GM18951 (cell line): ENCODE results near the gene USP40.

Source experiments
- POLR2A ChIP-seq: IDR thresholded peaks from 4 replicates; pipeline ENCODE4 v1.6.1; 2011; ENCODE audit warnings: mild to moderate bottlenecking; ENCODE audit not compliant: insufficient read length, insufficient read depth; ENCODE audit errors: extremely low read depth
- in situ Hi-C: fragments of 300-500 bp; cut with MboI; formaldehyde crosslinking; loops from one replicate; pipeline ENCODE4 v1.12.0; 2022; ENCODE audit warnings: low sequenced_read_pairs, mixed read lengths, inconsistent platforms; ENCODE audit not compliant: unreplicated experiment

USP40 gene

DNA sequence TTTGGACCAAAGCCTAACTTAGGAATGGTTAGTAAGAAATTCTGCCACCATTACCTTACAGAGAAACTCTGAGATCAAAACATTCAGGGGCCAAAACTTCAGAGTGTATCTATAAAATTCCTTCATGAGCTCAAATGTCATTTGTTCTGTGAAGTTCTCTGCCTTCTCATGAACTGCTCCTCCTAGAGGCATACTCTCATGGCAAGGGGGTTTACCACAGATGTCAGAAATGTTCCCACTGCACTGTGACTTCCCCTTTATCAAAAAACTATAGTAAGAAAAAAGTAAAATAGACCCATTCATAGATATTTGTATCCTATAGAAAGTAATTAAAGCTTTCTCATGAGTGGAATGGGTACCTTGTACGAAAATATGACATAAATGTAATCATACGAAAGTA is 68.5 kb downstream of the USP40 start:
- no peak for TF ChIP-seq POLR2A
- in situ Hi-C loops, result no loop called here

DNA sequence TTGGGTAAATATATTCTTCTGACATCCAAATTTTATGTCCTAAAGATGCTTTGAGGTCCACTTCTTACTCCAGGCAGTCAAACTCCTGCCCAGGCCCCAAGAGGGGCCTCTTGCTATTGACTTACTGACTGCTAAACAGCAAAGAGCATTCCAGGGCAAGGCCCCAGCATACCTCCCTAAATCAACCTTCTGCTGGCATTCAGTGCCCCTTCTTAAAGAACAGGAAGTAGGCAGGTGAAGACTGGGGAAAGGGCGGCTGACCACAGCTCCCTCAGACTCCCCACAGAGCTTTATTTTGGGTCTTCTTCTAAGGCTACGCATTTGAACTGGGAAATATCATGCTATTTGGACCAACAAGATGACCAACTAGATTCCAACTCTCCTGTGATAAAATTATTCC is 68.9 kb downstream of the USP40 start:
- no peak for TF ChIP-seq POLR2A
- in situ Hi-C loops, result no loop called here

DNA sequence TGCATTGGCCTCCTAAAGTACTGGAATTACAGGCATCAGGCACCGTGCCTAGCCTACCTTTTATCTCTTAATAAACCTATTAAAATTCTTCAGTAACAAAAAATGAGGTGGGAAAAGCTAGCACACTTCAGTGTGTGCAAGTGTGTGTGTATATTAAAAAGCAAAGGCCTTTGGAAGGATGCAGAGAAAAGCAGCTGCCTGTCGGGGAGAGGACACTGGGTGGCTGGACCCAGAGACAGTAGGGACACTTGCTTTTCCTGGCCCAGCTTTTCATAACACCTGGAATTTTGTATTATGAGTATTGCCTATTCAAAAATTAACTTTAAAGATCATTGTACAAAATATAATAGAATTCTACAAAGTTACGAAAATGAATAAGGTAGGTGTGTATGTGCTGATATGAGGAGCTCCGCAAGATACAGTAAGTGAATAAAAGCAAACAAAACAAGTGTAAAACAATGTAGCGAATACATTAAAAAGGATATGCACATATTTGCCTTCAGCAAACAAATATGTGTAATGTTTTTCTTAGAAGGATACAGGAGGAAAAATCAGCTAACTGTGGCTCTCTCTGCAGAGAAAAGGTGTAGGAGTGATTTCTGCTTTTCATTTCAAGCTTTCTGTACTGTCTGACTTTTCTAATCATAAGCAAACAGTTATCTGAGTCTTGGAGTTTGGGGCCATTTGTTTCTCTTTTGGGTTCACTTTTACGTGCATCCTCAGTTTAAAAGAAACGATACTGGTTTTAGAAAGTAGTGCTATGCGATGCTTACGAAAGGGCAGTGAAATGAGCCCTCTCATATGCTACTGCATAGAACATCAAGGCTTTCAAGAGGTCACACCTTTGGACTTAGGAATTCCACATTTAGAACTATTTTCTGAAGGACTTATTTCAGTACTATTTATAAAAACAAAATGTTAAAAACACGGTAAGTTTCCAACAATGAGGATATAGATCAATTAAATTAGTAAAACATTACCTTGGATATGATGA is 70.8 kb downstream of the USP40 start:
- TF ChIP-seq POLR2A, result no peak
- in situ Hi-C loops, result no loop called here

DNA sequence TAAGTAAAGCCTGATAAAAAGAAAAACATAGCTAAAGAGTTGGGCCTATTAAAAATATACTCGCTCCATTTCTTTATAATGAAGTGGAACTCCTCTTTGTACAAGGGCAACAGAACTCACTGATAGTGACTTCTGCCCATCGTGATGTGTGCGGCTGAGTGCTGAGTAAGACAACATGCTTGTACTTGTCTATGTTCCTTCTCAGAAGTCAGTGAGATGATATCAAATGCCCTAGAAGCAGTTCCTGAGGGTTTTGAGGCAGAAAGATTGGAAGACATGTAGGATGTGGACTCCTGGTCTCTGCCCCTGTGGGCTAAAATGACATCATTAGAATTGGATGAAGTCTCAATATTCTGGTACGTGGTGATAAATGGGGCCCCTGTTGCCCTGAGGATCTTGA is 73.8 kb downstream of the USP40 start:
- in situ Hi-C loops, result no loop called here
- TF ChIP-seq POLR2A, result no peak

DNA sequence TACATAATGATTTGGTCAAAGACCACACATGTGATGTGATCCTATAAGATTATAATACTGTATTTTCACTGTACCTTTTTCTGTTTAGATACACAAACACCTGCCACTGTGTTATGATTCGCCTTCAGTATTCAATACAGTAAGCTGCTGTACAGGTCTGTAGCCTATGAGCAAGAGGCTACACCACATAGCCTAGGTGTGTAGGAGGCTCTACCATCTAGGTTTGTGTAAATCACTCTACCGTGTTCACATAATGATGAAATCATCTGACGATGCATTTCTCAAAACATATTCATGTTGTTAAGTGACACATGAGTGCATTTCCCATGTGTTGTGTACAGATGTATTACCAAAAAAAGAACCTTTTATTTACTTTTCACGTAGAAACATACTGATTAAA is 74.5 kb downstream of the USP40 start:
- no peak for TF ChIP-seq POLR2A
- in situ Hi-C loops, result no loop called here

DNA sequence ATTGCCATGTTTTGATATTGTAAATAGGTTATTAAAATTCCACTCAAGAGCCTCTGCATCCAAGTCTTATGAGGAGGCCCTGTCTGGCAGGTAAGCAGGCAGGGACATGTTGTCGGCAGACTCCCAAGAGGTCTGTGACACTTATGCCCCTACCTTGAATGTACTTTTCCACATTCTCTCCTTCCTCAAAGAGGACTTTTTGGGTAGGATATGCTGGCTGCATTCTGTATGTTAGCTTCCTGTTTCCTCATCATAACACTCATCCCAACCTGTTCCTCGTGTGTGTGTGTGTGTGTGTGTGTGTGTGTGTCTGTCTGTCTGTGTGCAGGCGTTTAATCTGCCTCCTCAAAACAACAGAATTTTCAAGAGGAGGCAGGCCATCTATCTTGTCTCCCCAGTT is 75.3 kb downstream of the USP40 start:
- in situ Hi-C loops, result no loop called here

DNA sequence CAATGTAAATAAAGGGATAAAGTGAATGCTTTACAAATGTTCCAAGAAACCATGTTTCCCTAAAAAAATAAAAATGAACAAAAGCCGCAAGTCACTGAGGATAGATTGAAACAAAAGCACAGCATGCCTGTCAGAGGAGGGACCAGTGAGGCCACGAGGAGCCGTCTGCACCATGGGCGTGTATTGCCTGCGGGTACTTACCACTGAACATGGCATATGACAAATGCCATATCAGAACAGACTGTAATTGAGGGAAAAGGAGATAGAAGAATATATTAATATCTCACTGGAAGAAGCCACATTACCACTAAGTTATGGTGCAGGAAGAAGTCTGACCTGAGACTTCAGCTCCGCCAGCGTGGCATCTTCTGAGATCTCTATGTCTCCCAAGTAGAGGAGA is 75.8 kb downstream of the USP40 start:
- no peak for TF ChIP-seq POLR2A

More for the DNA sequence above, 75.3 kb downstream of the USP40 start:
- no peak for TF ChIP-seq POLR2A

DNA sequence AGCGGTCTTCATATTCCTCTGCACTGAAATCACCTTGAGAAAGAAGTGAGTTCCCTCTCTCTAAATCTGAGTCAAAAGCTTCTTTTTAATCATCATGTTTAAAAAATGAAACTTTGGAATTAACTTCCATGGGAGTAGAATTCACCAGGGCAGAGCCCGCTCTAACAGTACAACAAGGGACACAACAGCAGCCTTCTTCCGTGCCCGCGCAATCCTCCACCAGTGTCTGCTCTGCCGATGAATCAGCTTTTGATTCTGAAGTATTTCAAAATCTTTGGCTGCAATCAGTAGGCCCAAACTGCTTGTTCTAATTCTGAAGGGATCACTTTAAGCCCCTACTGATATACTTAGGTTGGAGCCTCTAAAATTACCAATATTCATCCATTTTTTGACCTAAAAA is 76.9 kb downstream of the USP40 start:
- in situ Hi-C loops, result no loop called here

More for the DNA sequence above, 75.8 kb downstream of the USP40 start:
- in situ Hi-C loops, result no loop called here

DNA sequence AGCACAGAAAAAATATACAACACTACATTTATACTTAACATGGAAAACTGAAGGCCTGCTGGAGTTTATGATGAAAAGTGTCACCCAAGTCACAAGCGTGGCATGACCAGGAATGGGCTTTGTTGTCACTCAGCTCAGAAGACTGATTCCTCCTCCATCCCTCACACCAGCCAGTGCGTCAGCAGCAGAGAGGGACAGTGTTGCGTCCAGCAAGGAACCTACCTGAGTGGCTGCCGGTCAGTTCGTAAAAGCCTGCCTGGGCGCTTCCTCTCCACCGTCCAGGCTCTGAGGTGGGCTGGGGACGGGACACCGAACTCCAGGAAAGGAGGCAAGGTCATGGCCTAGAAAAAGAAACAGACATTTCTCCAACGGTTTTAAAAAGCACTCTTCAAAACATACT is 77.4 kb downstream of the USP40 start:
- TF ChIP-seq POLR2A, result no peak
- in situ Hi-C loops, result no loop called here

More for the DNA sequence above, 76.9 kb downstream of the USP40 start:
- no peak for TF ChIP-seq POLR2A

DNA sequence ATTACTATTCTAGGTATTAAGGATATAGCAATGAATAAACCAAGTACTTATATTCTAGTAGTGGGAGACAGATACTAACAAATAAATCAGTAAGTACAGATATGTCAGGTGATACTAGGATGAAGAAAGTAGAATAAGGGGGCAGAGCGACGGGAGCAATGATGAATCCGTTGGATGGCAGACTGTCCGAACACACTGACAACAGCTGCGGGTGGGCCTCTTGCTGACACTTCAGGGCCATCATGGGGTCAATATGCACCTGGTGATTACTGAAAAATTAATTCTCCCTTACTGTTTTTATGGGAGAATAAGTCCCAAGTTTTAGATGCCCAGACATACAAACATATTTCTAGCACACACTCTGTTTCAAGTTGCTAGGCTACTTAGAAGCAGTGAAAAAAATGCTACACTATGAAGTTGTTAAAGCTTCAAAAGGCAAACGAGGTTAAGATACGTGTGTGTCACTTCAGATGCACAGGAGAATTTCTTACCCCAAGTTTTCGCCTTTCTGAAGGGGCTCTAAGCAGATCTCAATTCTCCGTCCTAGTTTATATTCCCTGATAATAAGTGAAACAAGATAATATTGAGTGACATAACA is 78.7 kb downstream of the USP40 start:
- in situ Hi-C loops, result no loop called here
- TF ChIP-seq POLR2A, result no peak

DNA sequence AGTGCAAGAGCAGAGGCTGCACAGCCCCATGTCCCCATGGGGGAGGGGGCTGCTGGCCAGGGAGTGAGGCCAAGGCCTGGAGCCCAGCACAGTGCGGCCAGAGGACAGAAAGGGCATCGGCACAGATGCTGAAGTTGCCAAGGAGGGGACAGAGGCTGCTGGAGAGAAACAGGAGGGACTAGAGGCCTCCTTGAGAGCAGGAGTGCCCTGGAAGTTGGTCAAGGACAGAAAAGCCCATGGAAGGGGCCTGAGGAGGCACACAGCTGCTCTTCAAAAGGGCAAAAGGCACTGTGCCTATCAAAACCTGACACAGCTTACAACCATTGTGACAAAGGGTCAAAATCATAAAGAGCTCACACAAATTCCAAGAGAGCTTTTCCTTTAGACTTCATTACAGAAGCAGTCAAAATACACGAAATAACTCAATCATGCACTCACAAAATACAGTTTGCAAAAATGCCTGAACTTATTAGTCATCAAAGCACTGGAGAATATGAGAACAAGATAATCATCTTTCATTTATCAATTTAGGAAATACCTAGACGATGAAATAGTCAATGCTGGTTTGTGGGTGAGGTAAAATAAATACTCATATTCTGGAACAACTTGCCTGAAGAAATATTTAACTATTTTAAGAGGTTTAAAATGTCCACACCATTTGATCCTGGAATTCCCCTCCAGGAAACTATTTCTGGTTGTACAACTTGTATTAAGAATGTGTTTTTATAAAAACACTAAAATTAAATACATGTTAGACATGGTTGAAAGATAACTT is 79.6 kb downstream of the USP40 start:
- in situ Hi-C loops, result no loop called here
- no peak for TF ChIP-seq POLR2A

DNA sequence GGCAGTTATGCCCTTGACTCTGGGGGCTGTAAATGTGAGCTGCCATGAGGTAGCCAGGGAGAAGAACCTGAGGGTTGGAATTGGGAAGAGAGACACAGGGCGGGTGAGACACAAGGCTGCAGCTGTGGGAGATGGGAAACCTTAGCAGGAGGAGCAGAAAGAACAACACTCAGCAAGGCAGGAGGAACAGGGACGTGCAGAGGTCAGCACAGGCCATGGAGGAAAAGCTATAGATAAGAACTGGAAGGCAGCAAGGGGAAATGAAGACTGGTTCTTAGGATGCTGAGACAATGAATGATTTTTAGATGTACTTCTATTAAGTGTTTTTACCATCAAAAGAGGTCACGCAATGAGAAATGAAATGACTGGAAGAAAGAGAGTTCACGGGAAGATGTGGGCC is 80.2 kb downstream of the USP40 start:
- in situ Hi-C loops, result no loop called here
- no peak for TF ChIP-seq POLR2A

DNA sequence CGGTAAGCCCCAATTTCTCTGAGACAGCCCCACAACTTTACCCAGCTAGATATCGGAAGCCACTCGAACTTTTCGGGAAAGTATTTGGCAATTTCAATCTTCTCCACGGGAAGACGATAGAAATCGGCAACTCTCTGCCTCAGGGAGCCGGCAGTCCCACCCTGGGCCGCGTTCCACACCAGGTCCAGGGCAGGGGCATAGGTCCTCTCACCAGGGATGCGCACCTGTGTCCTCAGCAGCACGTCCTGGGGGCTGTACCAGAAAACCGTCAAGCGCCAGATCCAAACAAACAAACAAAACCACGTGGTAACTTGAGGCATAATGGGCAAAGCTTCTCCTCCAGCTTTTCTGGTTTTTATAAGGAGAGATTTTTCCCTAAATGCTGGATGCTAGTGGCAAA is 80.9 kb downstream of the USP40 start:
- TF ChIP-seq POLR2A, result no peak
- in situ Hi-C loops, result no loop called here
